Hepatocyte (in vitro differentiated cells): ENCODE data around the gene MIEF1.

Source experiments
- CTCF ChIP-seq: fragments of 200-600 bp; sonication (generic); IDR thresholded peaks from 2 replicates; pipeline ENCODE4 v1.5.1; 2016; ENCODE audit warnings: antibody characterized with exemption, mild to moderate bottlenecking; ENCODE audit not compliant: poor library complexity
- EZH2phosphoT487 ChIP-seq: fragments of 200-600 bp; sonication (generic); IDR thresholded peaks from one replicate; pipeline ENCODE4 v1.6.1; 2018; ENCODE audit warnings: antibody characterized with exemption, mild to moderate bottlenecking, low read depth, moderate library complexity; ENCODE audit not compliant: unreplicated experiment, severe bottlenecking

GRCh38 chr22:39456522-39457197, 45.4 kb upstream of the MIEF1 start, which contains the start of gene MGAT3:
- TF ChIP-seq CTCF, result no peak
- no peak for TF ChIP-seq EZH2phosphoT487
